ENCODE measurements around the gene TRHDE. TPM values are rescaled to one million over a fixed set of nuclear protein-coding genes. Genes with fewer than 3 reads are reported as not detected.

The TRHDE gene
- total RNA-seq, 1 experiment from 2014 or later = 5.5 TPM

DNA sequence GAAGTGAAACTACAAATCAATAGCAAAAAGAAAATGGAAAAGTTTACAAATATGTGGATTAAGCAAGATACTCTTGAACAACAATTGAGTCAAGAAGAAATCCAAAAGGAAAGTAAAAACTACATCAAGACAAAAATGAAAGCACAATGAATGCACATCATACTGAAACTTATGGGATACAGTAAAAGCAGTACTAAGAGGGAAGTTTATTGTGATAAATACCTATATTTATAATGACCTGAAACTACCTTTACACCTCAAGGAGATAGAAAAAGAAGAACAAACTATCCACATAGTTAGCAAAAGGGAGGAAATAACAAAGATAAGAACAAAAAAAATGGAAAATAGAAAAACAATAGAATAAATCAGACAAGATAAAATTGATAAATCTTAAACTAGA lies 375.0 kb downstream of the TRHDE start:
- no peak for TF ChIP-seq CREB1 (CRISPR knock-in tag; IDR thresholded peaks at IDR 0.05)
- TF ChIP-seq, protein P1, sequence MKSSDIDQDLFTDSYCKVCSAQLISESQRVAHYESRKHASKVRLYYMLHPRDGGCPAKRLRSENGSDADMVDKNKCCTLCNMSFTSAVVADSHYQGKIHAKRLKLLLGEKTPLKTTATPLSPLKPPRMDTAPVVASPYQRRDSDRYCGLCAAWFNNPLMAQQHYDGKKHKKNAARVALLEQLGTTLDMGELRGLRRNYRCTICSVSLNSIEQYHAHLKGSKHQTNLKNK (CRISPR knock-in tag; IDR thresholded peaks at IDR 0.05) = no peak
- TF ChIP-seq, protein P2, sequence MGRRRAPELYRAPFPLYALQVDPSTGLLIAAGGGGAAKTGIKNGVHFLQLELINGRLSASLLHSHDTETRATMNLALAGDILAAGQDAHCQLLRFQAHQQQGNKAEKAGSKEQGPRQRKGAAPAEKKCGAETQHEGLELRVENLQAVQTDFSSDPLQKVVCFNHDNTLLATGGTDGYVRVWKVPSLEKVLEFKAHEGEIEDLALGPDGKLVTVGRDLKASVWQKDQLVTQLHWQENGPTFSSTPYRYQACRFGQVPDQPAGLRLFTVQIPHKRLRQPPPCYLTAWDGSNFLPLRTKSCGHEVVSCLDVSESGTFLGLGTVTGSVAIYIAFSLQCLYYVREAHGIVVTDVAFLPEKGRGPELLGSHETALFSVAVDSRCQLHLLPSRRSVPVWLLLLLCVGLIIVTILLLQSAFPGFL (CRISPR knock-in tag; IDR thresholded peaks at IDR 0.05; ENCODE audit: borderline replicate concordance) = no peak
- TF ChIP-seq, protein P3, sequence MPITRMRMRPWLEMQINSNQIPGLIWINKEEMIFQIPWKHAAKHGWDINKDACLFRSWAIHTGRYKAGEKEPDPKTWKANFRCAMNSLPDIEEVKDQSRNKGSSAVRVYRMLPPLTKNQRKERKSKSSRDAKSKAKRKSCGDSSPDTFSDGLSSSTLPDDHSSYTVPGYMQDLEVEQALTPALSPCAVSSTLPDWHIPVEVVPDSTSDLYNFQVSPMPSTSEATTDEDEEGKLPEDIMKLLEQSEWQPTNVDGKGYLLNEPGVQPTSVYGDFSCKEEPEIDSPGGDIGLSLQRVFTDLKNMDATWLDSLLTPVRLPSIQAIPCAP (CRISPR knock-in tag; IDR thresholded peaks at IDR 0.05) = no peak
- TF ChIP-seq, protein P4, sequence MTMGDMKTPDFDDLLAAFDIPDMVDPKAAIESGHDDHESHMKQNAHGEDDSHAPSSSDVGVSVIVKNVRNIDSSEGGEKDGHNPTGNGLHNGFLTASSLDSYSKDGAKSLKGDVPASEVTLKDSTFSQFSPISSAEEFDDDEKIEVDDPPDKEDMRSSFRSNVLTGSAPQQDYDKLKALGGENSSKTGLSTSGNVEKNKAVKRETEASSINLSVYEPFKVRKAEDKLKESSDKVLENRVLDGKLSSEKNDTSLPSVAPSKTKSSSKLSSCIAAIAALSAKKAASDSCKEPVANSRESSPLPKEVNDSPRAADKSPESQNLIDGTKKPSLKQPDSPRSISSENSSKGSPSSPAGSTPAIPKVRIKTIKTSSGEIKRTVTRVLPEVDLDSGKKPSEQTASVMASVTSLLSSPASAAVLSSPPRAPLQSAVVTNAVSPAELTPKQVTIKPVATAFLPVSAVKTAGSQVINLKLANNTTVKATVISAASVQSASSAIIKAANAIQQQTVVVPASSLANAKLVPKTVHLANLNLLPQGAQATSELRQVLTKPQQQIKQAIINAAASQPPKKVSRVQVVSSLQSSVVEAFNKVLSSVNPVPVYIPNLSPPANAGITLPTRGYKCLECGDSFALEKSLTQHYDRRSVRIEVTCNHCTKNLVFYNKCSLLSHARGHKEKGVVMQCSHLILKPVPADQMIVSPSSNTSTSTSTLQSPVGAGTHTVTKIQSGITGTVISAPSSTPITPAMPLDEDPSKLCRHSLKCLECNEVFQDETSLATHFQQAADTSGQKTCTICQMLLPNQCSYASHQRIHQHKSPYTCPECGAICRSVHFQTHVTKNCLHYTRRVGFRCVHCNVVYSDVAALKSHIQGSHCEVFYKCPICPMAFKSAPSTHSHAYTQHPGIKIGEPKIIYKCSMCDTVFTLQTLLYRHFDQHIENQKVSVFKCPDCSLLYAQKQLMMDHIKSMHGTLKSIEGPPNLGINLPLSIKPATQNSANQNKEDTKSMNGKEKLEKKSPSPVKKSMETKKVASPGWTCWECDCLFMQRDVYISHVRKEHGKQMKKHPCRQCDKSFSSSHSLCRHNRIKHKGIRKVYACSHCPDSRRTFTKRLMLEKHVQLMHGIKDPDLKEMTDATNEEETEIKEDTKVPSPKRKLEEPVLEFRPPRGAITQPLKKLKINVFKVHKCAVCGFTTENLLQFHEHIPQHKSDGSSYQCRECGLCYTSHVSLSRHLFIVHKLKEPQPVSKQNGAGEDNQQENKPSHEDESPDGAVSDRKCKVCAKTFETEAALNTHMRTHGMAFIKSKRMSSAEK (CRISPR knock-in tag; IDR thresholded peaks at IDR 0.05; ENCODE audit: borderline replicate concordance) = no peak
- TF ChIP-seq MXD4 (CRISPR knock-in tag; IDR thresholded peaks at IDR 0.05; ENCODE audit: borderline replicate concordance) = no peak
- TF ChIP-seq, protein P5, sequence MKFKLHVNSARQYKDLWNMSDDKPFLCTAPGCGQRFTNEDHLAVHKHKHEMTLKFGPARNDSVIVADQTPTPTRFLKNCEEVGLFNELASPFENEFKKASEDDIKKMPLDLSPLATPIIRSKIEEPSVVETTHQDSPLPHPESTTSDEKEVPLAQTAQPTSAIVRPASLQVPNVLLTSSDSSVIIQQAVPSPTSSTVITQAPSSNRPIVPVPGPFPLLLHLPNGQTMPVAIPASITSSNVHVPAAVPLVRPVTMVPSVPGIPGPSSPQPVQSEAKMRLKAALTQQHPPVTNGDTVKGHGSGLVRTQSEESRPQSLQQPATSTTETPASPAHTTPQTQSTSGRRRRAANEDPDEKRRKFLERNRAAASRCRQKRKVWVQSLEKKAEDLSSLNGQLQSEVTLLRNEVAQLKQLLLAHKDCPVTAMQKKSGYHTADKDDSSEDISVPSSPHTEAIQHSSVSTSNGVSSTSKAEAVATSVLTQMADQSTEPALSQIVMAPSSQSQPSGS (CRISPR knock-in tag; IDR thresholded peaks at IDR 0.05; ENCODE audit: borderline replicate concordance, low read depth) = no peak
- TF ChIP-seq TP53 (CRISPR knock-in tag; IDR thresholded peaks at IDR 0.05) = no peak
- no peak for TF ChIP-seq FOXJ3 (CRISPR knock-in tag; IDR thresholded peaks at IDR 0.05; ENCODE audit: borderline replicate concordance)
- TF ChIP-seq ETV6 (CRISPR knock-in tag; IDR thresholded peaks at IDR 0.05) = no peak
- TF ChIP-seq, protein P6, sequence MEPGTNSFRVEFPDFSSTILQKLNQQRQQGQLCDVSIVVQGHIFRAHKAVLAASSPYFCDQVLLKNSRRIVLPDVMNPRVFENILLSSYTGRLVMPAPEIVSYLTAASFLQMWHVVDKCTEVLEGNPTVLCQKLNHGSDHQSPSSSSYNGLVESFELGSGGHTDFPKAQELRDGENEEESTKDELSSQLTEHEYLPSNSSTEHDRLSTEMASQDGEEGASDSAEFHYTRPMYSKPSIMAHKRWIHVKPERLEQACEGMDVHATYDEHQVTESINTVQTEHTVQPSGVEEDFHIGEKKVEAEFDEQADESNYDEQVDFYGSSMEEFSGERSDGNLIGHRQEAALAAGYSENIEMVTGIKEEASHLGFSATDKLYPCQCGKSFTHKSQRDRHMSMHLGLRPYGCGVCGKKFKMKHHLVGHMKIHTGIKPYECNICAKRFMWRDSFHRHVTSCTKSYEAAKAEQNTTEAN (CRISPR knock-in tag; IDR thresholded peaks at IDR 0.05) = no peak
- TF ChIP-seq, protein P7, sequence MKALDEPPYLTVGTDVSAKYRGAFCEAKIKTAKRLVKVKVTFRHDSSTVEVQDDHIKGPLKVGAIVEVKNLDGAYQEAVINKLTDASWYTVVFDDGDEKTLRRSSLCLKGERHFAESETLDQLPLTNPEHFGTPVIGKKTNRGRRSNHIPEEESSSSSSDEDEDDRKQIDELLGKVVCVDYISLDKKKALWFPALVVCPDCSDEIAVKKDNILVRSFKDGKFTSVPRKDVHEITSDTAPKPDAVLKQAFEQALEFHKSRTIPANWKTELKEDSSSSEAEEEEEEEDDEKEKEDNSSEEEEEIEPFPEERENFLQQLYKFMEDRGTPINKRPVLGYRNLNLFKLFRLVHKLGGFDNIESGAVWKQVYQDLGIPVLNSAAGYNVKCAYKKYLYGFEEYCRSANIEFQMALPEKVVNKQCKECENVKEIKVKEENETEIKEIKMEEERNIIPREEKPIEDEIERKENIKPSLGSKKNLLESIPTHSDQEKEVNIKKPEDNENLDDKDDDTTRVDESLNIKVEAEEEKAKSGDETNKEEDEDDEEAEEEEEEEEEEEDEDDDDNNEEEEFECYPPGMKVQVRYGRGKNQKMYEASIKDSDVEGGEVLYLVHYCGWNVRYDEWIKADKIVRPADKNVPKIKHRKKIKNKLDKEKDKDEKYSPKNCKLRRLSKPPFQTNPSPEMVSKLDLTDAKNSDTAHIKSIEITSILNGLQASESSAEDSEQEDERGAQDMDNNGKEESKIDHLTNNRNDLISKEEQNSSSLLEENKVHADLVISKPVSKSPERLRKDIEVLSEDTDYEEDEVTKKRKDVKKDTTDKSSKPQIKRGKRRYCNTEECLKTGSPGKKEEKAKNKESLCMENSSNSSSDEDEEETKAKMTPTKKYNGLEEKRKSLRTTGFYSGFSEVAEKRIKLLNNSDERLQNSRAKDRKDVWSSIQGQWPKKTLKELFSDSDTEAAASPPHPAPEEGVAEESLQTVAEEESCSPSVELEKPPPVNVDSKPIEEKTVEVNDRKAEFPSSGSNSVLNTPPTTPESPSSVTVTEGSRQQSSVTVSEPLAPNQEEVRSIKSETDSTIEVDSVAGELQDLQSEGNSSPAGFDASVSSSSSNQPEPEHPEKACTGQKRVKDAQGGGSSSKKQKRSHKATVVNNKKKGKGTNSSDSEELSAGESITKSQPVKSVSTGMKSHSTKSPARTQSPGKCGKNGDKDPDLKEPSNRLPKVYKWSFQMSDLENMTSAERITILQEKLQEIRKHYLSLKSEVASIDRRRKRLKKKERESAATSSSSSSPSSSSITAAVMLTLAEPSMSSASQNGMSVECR (CRISPR knock-in tag; IDR thresholded peaks at IDR 0.05; ENCODE audit: borderline replicate concordance) = no peak
- H3K4me1 Mint-ChIP-seq = peaks cover 11% of the 10 kb centered on the region

More for the DNA sequence above, 375.0 kb downstream of the TRHDE start:
- Mint-ChIP-seq H3K27me3 (ENCODE audit: low read depth) (no peaks in the 10 kb centered on the region), H3K27ac (no peak overlapping the region), H3K4me3 (no peak overlapping the region), H3K36me3 (no peaks in the 10 kb centered on the region), H3K9me3 (peaks cover 4% of the 10 kb centered on the region; the same call in 1 of the 2 replicates)
- ATAC-seq (no peak), DNase-seq (ENCODE audit: low spot score) (no peak)
- POLR2A ChIA-PET = no interaction called here
- CTCF ChIA-PET = no interaction called here
